Endothelial cell (in vitro differentiated cells): ENCODE data around the gene CDCP1. TPM values are rescaled to one million over a fixed set of nuclear protein-coding genes. Genes with fewer than 3 reads are reported as not detected.
"Not testable (repeated sequence)": the region's sequence is repeated elsewhere in the genome, so short reads cannot be mapped to it uniquely, and the experiment has no call there.

ENCODE experiments used
- DNase-seq: peaks from one replicate; pipeline ENCODE4 v3.0.0; 2021; ENCODE audit warnings: low spot score
- H3K27ac Mint-ChIP-seq: one replicate; pipeline ENCODE4 v1.8.0; 2021; ENCODE audit warnings: mixed read lengths, inconsistent platforms; ENCODE audit not compliant: unreplicated experiment
- H3K27me3 Mint-ChIP-seq: one replicate; pipeline ENCODE4 v1.8.0; 2021; ENCODE audit warnings: mild to moderate bottlenecking, moderate library complexity, mixed read lengths, inconsistent platforms; ENCODE audit not compliant: unreplicated experiment
- H3K36me3 Mint-ChIP-seq: one replicate; pipeline ENCODE4 v1.8.0; 2021; ENCODE audit warnings: mild to moderate bottlenecking, low read depth, mixed read lengths, inconsistent platforms; ENCODE audit not compliant: unreplicated experiment
- H3K4me1 Mint-ChIP-seq: one replicate; pipeline ENCODE4 v1.8.0; 2021; ENCODE audit warnings: mild to moderate bottlenecking, mixed read lengths, inconsistent platforms; ENCODE audit not compliant: unreplicated experiment
- H3K4me3 Mint-ChIP-seq: one replicate; pipeline ENCODE4 v1.8.0; 2021; ENCODE audit warnings: mild to moderate bottlenecking, mixed read lengths, inconsistent platforms; ENCODE audit not compliant: unreplicated experiment
- H3K9me3 Mint-ChIP-seq: one replicate; pipeline ENCODE4 v1.8.0; 2021; ENCODE audit warnings: mixed read lengths, inconsistent platforms; ENCODE audit not compliant: unreplicated experiment
- CTCF ChIP-seq: fragments of 200-600 bp; sonication (generic); IDR thresholded peaks from one replicate; pipeline ENCODE4 v1.5.0; 2021; ENCODE audit warnings: antibody characterized with exemption; ENCODE audit not compliant: unreplicated experiment
- total RNA-seq: library from RNA; stranded (reverse); fragmentation: NEBNext Ultra II Directional; extraction: Animal tissue kit (Norgen Biotek cat#: 25700); gene quantifications from one replicate; pipeline ENCODE4 v1.2.1, GENCODE V29; 2021; ENCODE audit not compliant: unreplicated experiment

CDCP1 gene
- total RNA-seq, 1 donor from 2014 or later = 0.26 TPM

GRCh38 chr3:45081506-45082141, 64.6 kb downstream of the CDCP1 start:
- TF ChIP-seq CTCF = no peak
- Mint-ChIP-seq H3K4me3 (no peak overlapping the region), H3K4me1 (peaks cover 5% of the 10 kb centered on the region), H3K36me3 (peaks cover 4% of the 10 kb centered on the region), H3K27ac (no peak overlapping the region), H3K9me3 (no peaks in the 10 kb centered on the region), H3K27me3 (peaks cover 2% of the 10 kb centered on the region)
- no peak for DNase-seq

- no peak for DNase-seq
- Mint-ChIP-seq H3K36me3 (peaks cover 4% of the 10 kb centered on the region), H3K27me3 (peaks cover 2% of the 10 kb centered on the region), H3K27ac (no peak overlapping the region), H3K4me1 (peaks cover 5% of the 10 kb centered on the region), H3K4me3 (no peak overlapping the region), H3K9me3 (no peaks in the 10 kb centered on the region)
- TF ChIP-seq CTCF = no peak
These were observed 65.4 kb downstream of the CDCP1 start for GRCh38 chr3:45080824-45081223.

GRCh38 chr3:45079715-45080114, 66.5 kb downstream of the CDCP1 start:
- H3K27ac Mint-ChIP-seq = no peak overlapping the region
- no peak for TF ChIP-seq CTCF
- no peak for DNase-seq
- H3K9me3 Mint-ChIP-seq = no peaks in the 10 kb centered on the region
- peaks cover 2% of the 10 kb centered on the region for H3K27me3 Mint-ChIP-seq
- peaks cover 3% of the 10 kb centered on the region for H3K4me1 Mint-ChIP-seq
- no peak overlapping the region for H3K4me3 Mint-ChIP-seq
- peaks cover 4% of the 10 kb centered on the region for H3K36me3 Mint-ChIP-seq

GRCh38 chr3:45078910-45079522, 67.2 kb downstream of the CDCP1 start:
- Mint-ChIP-seq H3K36me3 (peaks cover 4% of the 10 kb centered on the region), H3K9me3 (no peaks in the 10 kb centered on the region), H3K4me1 (peaks cover 3% of the 10 kb centered on the region), H3K27me3 (peaks cover 3% of the 10 kb centered on the region), H3K27ac (no peak overlapping the region), H3K4me3 (no peak overlapping the region)
- peak; percentile 8 for TF ChIP-seq CTCF
- no peak for DNase-seq

GRCh38 chr3:45078256-45078655, 67.9 kb downstream of the CDCP1 start:
- H3K27me3 Mint-ChIP-seq, H3K4me3 Mint-ChIP-seq, DNase-seq, H3K36me3 Mint-ChIP-seq, H3K4me1 Mint-ChIP-seq, H3K27ac Mint-ChIP-seq, H3K9me3 Mint-ChIP-seq: not testable (repeated sequence)
